HCT116 (cell line): ENCODE data around the gene BMP5. TPM values are rescaled to one million over a fixed set of nuclear protein-coding genes. Genes with fewer than 3 reads are reported as not detected.

ENCODE experiments used
- ATAC-seq: fragments of 200-7000 bp; cut with Tn5 transposase; 2 replicates; pipeline ENCODE4 v1.9.1; 2020; ENCODE audit warnings: mild to moderate bottlenecking, moderate library complexity
- BruUV-seq: library from RNA; stranded (reverse); fragments of 400-500 nt; replicated peaks from 2 replicates; lab custom pipeline; 2021; lab: Mats Ljungman, UMichigan
- CTCF ChIA-PET: fragments of 300-600 bp; sonication (Branson Sonifier 250); formaldehyde crosslinking; loops from one replicate; lab custom pipeline; 2021; ENCODE audit warnings: antibody characterized with exemption; lab: Charles Lee
- POLR2A ChIA-PET: fragments of 300-600, 350-600 bp; sonication (Branson Sonifier 250); formaldehyde crosslinking; loops from one replicate; lab custom pipeline; 2021; ENCODE audit warnings: antibody characterized with exemption; lab: Charles Lee
- RAD21 ChIA-PET, 2 experiments: fragments of 300-600 bp; sonication (Branson Sonifier 250); formaldehyde crosslinking; loops; one replicate each; lab custom pipeline; 2023; ENCODE audit warnings: low total read pairs in 2 of 2; ENCODE audit not compliant: uncharacterized antibody in 2 of 2, unreplicated experiment in 2 of 2, low non-redundant PET in 1 of 2; lab: Charles Lee
- DNase-seq: peaks from one replicate; pipeline ENCODE4 v3.0.0-alpha.2; 2010; ENCODE audit warnings: low read depth, low spot score
- H2AFZ ChIP-seq: fragments of 200-600 bp; shearing (Covaris generic), sonication (generic); 2 replicates; pipeline ENCODE4 v1.6.1; 2017; ENCODE audit warnings: low read depth, mixed run types, mixed read lengths, antibody characterized with exemption, low read length; ENCODE audit not compliant: poor library complexity, severe bottlenecking
- H3K27ac ChIP-seq: 2 replicates; pipeline ENCODE4 v1.5.1; 2012; ENCODE audit warnings: low read depth, low read length
- H3K27me3 ChIP-seq: fragments of 200-600 bp; sonication (generic); 2 replicates; pipeline ENCODE4 v1.6.1; 2016; ENCODE audit warnings: mixed run types, low read length, mixed read lengths; ENCODE audit not compliant: insufficient read depth
- H3K36me3 ChIP-seq, 2 experiments: fragments of 200-500 bp in 1 of 2; fragments of 200-600 bp in 1 of 2; sonication (Bioruptor generic) in 1 of 2; sonication (generic) in 1 of 2; 2 replicates each; pipeline versions ENCODE4 v1.5.1 to v1.6.1; 2014 to 2016; ENCODE audit warnings: low read length in 2 of 2, inconsistent platforms in 1 of 2, mixed read lengths in 1 of 2, mixed run types in 1 of 2; ENCODE audit not compliant: insufficient read depth in 2 of 2, control insufficient read depth in 1 of 2
- H3K4me1 ChIP-seq, 2 experiments: fragments of 200-600 bp in 1 of 2; sonication (generic) in 1 of 2; 2 replicates each; pipeline versions ENCODE4 v1.5.1 to v1.6.1; 2012 to 2017; ENCODE audit warnings: low read length in 2 of 2, inconsistent platforms in 1 of 2, mild to moderate bottlenecking in 1 of 2, mixed read lengths in 1 of 2, mixed run types in 1 of 2, moderate library complexity in 1 of 2; ENCODE audit not compliant: insufficient read depth in 2 of 2, control insufficient read depth in 1 of 2
- H3K4me2 ChIP-seq: fragments of 200-600 bp; sonication (generic); 2 replicates; pipeline ENCODE4 v1.6.1; 2017; ENCODE audit warnings: mixed run types, low read length, mixed read lengths
- H3K4me3 ChIP-seq, 2 experiments: fragments of 200-600 bp in 1 of 2; sonication (generic) in 1 of 2; replicated peaks in 1 of 2; 2 replicates each; pipeline ENCODE4 v1.5.1; 2011 to 2016; ENCODE audit warnings: low read length in 2 of 2, control low read depth in 1 of 2, low read depth in 1 of 2, mild to moderate bottlenecking in 1 of 2, mixed read lengths in 1 of 2, mixed run types in 1 of 2
- H3K79me2 ChIP-seq: fragments of 200-600 bp; sonication (generic); 2 replicates; pipeline ENCODE4 v1.6.1; 2017; ENCODE audit warnings: mild to moderate bottlenecking, mixed run types, low read length, moderate library complexity, mixed read lengths; ENCODE audit not compliant: insufficient read depth
- H3K9ac ChIP-seq: fragments of 200-600 bp; sonication (generic); 2 replicates; pipeline ENCODE4 v1.6.1; 2016; ENCODE audit warnings: low read length, mixed read lengths
- H3K9me2 ChIP-seq: fragments of 200-600 bp; sonication (generic), shearing (Covaris generic); 2 replicates; pipeline ENCODE4 v1.6.1; 2017; ENCODE audit warnings: mixed run types, mild to moderate bottlenecking, moderate library complexity; ENCODE audit not compliant: insufficient read depth
- H3K9me3 ChIP-seq, 2 experiments: fragments of 200-500 bp in 1 of 2; fragments of 200-600 bp in 1 of 2; sonication (Bioruptor generic) in 1 of 2; sonication (generic) in 1 of 2; 2 replicates each; pipeline ENCODE4 v1.6.1; 2014 to 2017; ENCODE audit warnings: low read length in 2 of 2, mixed read lengths in 2 of 2, inconsistent platforms in 1 of 2, low read depth in 1 of 2, mild to moderate bottlenecking in 1 of 2, mixed run types in 1 of 2, moderate library complexity in 1 of 2; ENCODE audit not compliant: control insufficient read depth in 1 of 2, insufficient read depth in 1 of 2
- H4K20me1 ChIP-seq: fragments of 200-600 bp; sonication (generic), shearing (Covaris generic); 2 replicates; pipeline ENCODE4 v1.6.1; 2017; ENCODE audit warnings: mixed run types, mild to moderate bottlenecking, moderate library complexity; ENCODE audit not compliant: insufficient read depth
- CBX3 ChIP-seq: IDR thresholded peaks from 2 replicates; pipeline ENCODE4 v1.6.1; 2012; ENCODE audit warnings: low read depth
- EGR1 ChIP-seq: IDR thresholded peaks from 2 replicates; pipeline ENCODE4 v1.6.1; 2012; ENCODE audit warnings: low read depth
- ELF1 ChIP-seq: IDR thresholded peaks from 2 replicates; pipeline ENCODE4 v1.6.1; 2012; ENCODE audit warnings: low read depth, borderline replicate concordance
- EZH2phosphoT487 ChIP-seq: fragments of 200-600 bp; IDR thresholded peaks from 2 replicates; pipeline ENCODE4 v1.6.1; 2018; ENCODE audit warnings: antibody characterized with exemption, borderline replicate concordance
- FOSL1 ChIP-seq: IDR thresholded peaks from 2 replicates; pipeline ENCODE4 v1.6.1; 2012; ENCODE audit warnings: low read depth
- MAX ChIP-seq: IDR thresholded peaks from 2 replicates; pipeline ENCODE4 v1.6.1; 2012
- POLR2A ChIP-seq: IDR thresholded peaks from 2 replicates; pipeline ENCODE4 v1.7.0; 2011; ENCODE audit warnings: borderline replicate concordance; ENCODE audit not compliant: insufficient read depth, insufficient read length; ENCODE audit errors: extremely low read depth
- POLR2AphosphoS5 ChIP-seq: IDR thresholded peaks from 2 replicates; pipeline ENCODE4 v1.6.1; 2011; ENCODE audit warnings: mild to moderate bottlenecking, low read depth, low read length, moderate library complexity
- SIN3A ChIP-seq: IDR thresholded peaks from 2 replicates; pipeline ENCODE4 v1.6.1; 2012; ENCODE audit warnings: low read depth
- SP1 ChIP-seq: IDR thresholded peaks from 2 replicates; pipeline ENCODE4 v1.6.1; 2012; ENCODE audit warnings: low read depth
- SRF ChIP-seq: IDR thresholded peaks from 2 replicates; pipeline ENCODE4 v1.6.1; 2012; ENCODE audit warnings: low read depth
- TCF7L2 ChIP-seq: IDR thresholded peaks from 2 replicates; pipeline ENCODE4 v1.7.0; 2011; ENCODE audit warnings: borderline replicate concordance, inconsistent platforms; ENCODE audit not compliant: insufficient read depth, insufficient read length; ENCODE audit errors: extremely low read depth
- YY1 ChIP-seq: IDR thresholded peaks from 2 replicates; pipeline ENCODE4 v1.6.1; 2011; ENCODE audit warnings: low read length, low read depth, moderate library complexity, mild to moderate bottlenecking; ENCODE audit not compliant: insufficient replicate concordance; ENCODE audit errors: extremely low read depth
- ZBTB33 ChIP-seq: IDR thresholded peaks from 2 replicates; pipeline ENCODE4 v1.6.1; 2011; ENCODE audit warnings: mild to moderate bottlenecking, low read length, moderate library complexity; ENCODE audit not compliant: insufficient replicate concordance; ENCODE audit errors: extremely low read depth
- ZNF274 ChIP-seq: fragments of 200-500 bp; sonication (Bioruptor generic); IDR thresholded peaks from 2 replicates; pipeline ENCODE4 v1.6.1; 2014; ENCODE audit warnings: mild to moderate bottlenecking, low read depth, low read length, inconsistent platforms
- intact Hi-C: fragments of 100-400 bp; cut with micrococcal nuclease; formaldehyde crosslinking; loops from 2 replicates; pipeline ENCODE4 v1.10.0; 2022
- total RNA-seq: library from RNA; stranded (reverse); gene quantifications from one replicate; pipeline ENCODE4 v1.2.1, GENCODE V29; 2021; ENCODE audit not compliant: unreplicated experiment
- TF ChIP-seq, protein P1 (sequence below): IDR thresholded peaks from 2 replicates; pipeline ENCODE4 v1.6.1; 2012
- TF ChIP-seq, protein P2 (sequence below), 3 experiments: fragments of 200-600 bp in 1 of 3; sonication (generic) in 1 of 3; IDR thresholded peaks in 2 of 3; conservative IDR thresholded peaks in 1 of 3; 2 replicates each; pipeline ENCODE4 v1.5.1; 2012 to 2017; ENCODE audit warnings: low read depth in 2 of 3, low read length in 2 of 3, antibody characterized with exemption in 1 of 3, borderline replicate concordance in 1 of 3, control low read depth in 1 of 3, mild to moderate bottlenecking in 1 of 3, mixed read lengths in 1 of 3, mixed run types in 1 of 3, moderate library complexity in 1 of 3; ENCODE audit not compliant: insufficient read depth in 1 of 3
- TF ChIP-seq, protein P3 (sequence below): IDR thresholded peaks from 2 replicates; pipeline ENCODE4 v1.6.1; 2012; ENCODE audit warnings: low read depth

Gene BMP5
- total RNA-seq, 1 experiment from 2014 or later = not detected

- H3K27ac ChIP-seq = no peak overlapping the region
- CTCF ChIA-PET = no interaction called here
- no peak overlapping the region for H3K4me2 ChIP-seq
- POLR2A ChIA-PET = no interaction called here
- no peaks in the 10 kb centered on the region for H3K36me3 ChIP-seq
- no peaks in the 10 kb centered on the region for H4K20me1 ChIP-seq
- intact Hi-C loops = no loop called here
- no peak for TF ChIP-seq ZNF274
- TF ChIP-seq POLR2AphosphoS5 = no peak
- no peak for TF ChIP-seq SP1
- TF ChIP-seq FOSL1 = no peak
- TF ChIP-seq POLR2A = no peak
- no peak for TF ChIP-seq YY1
- no peak for TF ChIP-seq ELF1
- TF ChIP-seq, protein P1, sequence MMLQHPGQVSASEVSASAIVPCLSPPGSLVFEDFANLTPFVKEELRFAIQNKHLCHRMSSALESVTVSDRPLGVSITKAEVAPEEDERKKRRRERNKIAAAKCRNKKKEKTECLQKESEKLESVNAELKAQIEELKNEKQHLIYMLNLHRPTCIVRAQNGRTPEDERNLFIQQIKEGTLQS = no peak
- no peak for TF ChIP-seq EZH2phosphoT487
- TF ChIP-seq, protein P2, sequence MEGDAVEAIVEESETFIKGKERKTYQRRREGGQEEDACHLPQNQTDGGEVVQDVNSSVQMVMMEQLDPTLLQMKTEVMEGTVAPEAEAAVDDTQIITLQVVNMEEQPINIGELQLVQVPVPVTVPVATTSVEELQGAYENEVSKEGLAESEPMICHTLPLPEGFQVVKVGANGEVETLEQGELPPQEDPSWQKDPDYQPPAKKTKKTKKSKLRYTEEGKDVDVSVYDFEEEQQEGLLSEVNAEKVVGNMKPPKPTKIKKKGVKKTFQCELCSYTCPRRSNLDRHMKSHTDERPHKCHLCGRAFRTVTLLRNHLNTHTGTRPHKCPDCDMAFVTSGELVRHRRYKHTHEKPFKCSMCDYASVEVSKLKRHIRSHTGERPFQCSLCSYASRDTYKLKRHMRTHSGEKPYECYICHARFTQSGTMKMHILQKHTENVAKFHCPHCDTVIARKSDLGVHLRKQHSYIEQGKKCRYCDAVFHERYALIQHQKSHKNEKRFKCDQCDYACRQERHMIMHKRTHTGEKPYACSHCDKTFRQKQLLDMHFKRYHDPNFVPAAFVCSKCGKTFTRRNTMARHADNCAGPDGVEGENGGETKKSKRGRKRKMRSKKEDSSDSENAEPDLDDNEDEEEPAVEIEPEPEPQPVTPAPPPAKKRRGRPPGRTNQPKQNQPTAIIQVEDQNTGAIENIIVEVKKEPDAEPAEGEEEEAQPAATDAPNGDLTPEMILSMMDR (IDR thresholded peaks at IDR 0.05 in 2 of 3, conservative IDR thresholded peaks at IDR 0.05 in 1 of 3; ENCODE audit: borderline replicate concordance in 1 of 3, insufficient read depth in 1 of 3, low read depth in 2 of 3, low read length in 2 of 3) = no peak
- TF ChIP-seq SIN3A = no peak
- TF ChIP-seq ZBTB33 = no peak
- TF ChIP-seq SRF = no peak
- TF ChIP-seq, protein P3, sequence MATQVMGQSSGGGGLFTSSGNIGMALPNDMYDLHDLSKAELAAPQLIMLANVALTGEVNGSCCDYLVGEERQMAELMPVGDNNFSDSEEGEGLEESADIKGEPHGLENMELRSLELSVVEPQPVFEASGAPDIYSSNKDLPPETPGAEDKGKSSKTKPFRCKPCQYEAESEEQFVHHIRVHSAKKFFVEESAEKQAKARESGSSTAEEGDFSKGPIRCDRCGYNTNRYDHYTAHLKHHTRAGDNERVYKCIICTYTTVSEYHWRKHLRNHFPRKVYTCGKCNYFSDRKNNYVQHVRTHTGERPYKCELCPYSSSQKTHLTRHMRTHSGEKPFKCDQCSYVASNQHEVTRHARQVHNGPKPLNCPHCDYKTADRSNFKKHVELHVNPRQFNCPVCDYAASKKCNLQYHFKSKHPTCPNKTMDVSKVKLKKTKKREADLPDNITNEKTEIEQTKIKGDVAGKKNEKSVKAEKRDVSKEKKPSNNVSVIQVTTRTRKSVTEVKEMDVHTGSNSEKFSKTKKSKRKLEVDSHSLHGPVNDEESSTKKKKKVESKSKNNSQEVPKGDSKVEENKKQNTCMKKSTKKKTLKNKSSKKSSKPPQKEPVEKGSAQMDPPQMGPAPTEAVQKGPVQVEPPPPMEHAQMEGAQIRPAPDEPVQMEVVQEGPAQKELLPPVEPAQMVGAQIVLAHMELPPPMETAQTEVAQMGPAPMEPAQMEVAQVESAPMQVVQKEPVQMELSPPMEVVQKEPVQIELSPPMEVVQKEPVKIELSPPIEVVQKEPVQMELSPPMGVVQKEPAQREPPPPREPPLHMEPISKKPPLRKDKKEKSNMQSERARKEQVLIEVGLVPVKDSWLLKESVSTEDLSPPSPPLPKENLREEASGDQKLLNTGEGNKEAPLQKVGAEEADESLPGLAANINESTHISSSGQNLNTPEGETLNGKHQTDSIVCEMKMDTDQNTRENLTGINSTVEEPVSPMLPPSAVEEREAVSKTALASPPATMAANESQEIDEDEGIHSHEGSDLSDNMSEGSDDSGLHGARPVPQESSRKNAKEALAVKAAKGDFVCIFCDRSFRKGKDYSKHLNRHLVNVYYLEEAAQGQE = no peak
- TF ChIP-seq CBX3 = no peak
- no peak for TF ChIP-seq MAX
- no peak for TF ChIP-seq TCF7L2
- no peak for TF ChIP-seq EGR1
- H3K9me2 ChIP-seq = no peaks in the 10 kb centered on the region
- no peak for DNase-seq
- no peak overlapping the region for H3K9ac ChIP-seq
- H2AFZ ChIP-seq = no peak overlapping the region
- H3K4me1 ChIP-seq = no peaks in the 10 kb centered on the region
- H3K9me3 ChIP-seq = no peaks in the 10 kb centered on the region
- peaks cover 30% of the 10 kb centered on the region for H3K27me3 ChIP-seq
- ATAC-seq = no peak
- H3K79me2 ChIP-seq = no peaks in the 10 kb centered on the region
- no TSS peak for BruUV-seq
- H3K4me3 ChIP-seq = no peak overlapping the region
- RAD21 ChIA-PET = no interaction called here
Observed at GRCh38 chr6:55836945-55837344, 38.4 kb downstream of the BMP5 start.
